ENCODE measurements around the gene SRGAP1. TPM values are rescaled to one million over a fixed set of nuclear protein-coding genes. Genes with fewer than 3 reads are reported as not detected.

The SRGAP1 gene
- 2.9 and 12.9 TPM in 2 replicates for total RNA-seq

DNA sequence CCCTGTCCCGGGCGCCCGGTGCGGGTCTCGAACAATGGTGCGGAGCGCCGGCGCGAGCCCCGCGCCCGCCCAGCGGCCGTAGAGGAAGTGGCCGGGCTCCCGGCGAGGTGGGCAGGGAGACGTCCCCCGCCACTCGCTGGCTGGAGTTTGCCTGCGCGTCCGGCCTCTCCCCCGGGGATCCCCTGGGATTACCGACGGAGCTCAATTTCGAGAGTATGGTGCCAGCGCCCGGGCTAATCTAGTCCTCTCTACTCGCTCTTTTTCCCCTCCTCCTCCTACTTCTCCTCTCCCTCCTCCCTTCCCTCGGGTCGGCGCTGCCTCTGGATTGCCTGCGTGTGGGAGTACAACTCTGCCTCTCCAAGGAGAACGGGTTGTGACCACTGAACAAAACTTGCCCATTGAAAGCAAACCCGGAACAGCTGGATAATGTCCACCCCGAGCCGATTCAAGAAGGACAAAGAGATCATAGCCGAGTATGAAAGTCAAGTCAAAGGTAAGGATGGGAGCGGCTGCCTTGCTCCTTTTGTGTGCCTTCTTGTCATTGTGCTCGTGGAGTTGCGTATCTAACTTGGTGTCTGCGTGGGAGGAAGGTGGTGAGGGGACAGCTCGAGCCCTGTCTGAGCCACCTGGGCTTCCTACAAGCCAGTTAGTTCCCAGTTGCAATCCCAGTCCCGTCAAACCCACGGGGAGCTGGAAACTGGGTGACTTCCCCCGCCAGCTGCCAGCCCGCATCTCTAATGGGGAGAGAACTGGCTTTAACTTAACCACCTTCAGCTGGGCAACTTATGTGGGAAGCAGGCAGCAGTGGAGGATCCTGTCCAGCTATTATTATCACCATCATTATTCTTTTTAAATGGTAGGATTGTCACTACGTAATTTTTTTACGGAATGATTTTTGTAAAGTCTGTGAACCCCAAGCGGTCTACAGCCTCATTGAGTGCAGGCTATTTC, at the start of gene SRGAP1:
TSS of gene SRGAP1 (plus strand) at position 310 of the 951 bp plus-strand sequence. CDS start at position 427, 117 bp downstream.
- peak; percentile 74 for DNase-seq

DNA sequence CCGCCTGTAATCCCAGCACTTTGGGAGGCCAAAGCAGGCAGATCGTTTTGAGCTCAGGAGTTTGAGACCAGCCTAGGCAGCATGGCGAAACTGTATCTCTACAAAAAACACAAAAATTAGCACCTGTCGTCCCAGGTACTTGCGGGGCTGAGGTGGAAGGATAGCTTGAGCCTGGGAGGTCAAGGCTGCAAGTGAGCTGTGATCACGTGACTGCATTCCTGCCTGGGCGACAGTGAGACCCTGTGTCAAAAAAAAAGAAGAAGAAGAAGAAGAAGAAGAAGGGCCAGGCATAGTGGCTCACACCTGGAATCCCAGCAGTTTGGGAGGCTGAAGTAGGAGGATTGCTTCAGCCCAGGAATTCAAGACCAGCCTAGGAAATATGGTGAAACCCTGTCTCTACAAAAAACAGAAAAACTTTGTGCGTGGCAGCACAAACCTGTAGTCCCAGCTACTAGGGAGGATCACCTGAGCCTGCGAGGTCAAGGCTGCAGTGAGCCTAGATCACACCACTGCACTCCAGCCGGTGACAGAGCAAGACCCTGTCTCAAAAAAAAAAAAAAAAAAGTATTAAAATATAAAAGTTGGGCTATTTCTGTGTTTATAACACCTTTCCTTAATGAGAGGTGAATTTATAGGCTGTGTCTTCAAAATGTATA, 49.3 kb upstream of the SRGAP1 start:
- DNase-seq, result no peak

DNA sequence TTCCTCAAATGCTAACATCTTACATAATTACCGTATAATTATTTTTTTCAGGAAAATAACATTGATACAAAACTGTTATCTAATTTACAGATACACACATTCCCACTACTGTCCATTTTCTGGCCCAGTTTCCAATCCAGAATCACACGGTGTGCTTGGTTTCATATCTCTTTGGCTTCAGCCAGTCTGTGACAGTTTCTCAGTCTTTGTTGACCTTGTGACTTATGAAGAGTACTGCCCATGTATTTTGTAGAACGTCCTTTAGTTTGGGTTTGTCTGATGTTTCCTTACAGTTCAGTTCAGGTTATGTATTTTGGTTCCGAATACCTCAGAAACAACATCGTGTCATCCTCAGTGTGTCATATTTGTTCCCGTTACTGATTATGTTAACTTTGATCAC, 48.6 kb upstream of the SRGAP1 start:
- no peak for DNase-seq

DNA sequence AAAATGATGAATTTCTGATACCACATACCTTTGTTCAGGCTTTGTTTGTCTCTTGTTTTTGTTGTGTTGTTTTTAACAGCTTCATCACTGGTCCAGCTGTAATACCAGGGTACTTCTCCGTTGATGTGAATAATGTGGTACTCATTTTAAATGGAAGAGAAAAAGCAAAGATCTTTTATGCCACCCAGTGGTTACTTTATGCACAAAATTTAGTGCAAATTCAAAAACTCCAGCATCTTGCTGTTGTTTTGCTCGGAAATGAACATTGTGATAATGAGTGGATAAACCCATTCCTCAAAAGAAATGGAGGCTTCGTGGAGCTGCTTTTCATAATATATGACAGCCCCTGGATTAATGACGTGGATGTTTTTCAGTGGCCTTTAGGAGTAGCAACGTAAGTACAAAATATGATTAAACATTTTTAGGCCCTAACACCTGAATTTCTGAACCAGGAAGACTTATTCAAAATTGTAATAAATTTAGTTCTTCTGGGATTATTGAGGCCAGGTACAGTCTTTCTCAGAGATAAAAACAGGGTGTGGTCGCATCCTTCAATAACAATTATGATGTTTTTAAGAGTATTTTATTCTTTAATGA, 42.4 kb upstream of the SRGAP1 start:
- peak; percentile 46 for DNase-seq

DNA sequence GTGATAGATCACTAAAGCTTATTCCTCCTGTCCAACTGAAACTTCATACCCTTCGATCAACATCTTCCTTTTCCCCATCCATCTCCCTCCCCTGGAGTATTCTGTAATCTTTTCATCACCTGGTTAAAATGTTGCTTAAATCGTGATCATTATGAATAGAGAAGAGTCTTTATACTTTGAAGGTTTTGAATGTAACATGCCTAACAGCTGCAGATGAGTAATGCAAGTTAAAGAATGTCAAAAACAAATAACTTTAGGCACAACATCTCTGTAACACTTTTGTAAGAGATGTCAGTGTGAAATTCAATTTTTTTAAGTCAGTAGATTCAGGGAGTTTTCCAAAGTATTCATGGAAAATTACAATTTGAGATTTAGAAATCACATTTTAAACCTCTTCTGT, 39.8 kb upstream of the SRGAP1 start:
- DNase-seq, result no peak

DNA sequence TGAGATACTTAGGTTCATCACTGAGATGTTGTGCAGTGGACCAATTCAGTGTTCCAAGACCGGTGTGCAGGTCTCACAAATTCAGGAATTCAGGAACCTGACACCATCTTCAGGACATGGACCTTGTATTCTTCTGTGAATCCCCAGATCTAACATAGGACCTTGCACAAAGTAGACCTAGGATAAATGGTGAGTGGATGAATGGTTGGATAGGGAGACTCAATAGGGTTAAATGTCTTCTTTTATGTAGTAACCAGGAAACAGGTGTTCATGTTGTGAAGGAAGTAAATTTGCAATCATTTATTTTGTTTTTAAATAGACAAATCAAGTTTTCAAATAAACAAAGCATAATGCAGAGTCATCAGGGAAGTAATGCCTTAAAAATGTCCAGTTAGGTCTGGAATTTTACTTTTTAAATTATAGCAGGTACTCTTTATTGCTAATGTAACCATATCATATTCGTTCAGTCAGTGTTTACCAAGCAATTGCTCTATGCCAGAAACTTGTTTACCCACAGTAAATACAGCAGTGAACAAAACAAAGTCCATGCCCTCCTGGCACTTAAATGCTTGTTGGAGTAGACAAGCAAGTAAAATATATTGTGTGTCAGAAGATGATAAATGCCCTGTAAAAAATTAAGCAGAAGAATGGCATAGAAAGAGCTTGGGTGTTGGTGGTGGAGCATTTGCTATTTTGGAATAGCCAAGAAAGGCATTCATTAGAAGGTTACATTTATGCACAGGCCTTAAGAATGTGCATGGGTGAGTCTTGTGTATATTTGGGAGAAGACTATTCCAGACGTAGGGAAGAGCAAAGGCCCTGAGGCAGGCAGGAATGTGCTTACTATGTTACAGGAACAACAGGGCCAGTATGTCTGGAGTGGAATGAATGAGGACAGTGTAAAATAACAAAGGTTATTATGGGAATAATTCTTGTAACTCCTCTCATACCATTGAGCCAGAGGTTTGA, 38.5 kb upstream of the SRGAP1 start:
- DNase-seq, result peak; percentile 3

DNA sequence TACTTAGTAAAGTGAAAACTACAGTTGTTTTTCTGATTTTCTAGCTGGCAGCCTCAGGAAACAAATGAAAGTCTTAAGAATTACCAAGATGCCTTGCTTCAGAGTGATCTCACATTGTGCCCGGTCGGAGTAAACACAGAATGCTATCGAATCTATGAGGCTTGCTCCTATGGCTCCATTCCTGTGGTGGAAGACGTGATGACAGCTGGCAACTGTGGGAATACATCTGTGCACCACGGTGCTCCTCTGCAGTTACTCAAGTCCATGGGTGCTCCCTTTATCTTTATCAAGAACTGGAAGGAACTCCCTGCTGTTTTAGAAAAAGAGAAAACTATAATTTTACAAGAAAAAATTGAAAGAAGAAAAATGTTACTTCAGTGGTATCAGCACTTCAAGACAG, 35.9 kb upstream of the SRGAP1 start:
- DNase-seq, result no peak

DNA sequence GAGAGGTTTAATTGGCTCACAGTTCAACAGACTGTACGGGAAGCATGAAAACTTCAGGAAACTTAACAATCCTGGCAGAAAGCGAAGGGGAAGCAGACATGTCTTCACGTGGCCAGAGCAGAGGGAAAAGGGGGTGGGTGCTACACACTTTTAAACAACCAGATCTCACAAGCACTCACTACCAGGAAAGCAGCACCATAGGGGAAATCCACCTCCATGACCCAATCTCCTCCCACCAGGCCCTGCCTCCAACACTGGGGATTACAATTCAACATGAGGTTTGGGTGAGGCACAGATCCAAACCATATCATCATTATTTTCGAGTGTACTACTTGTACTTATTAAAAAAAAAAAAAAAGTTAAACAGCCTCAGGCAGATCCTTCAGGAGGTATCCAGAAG, 34.9 kb upstream of the SRGAP1 start:
- DNase-seq, result no peak

DNA sequence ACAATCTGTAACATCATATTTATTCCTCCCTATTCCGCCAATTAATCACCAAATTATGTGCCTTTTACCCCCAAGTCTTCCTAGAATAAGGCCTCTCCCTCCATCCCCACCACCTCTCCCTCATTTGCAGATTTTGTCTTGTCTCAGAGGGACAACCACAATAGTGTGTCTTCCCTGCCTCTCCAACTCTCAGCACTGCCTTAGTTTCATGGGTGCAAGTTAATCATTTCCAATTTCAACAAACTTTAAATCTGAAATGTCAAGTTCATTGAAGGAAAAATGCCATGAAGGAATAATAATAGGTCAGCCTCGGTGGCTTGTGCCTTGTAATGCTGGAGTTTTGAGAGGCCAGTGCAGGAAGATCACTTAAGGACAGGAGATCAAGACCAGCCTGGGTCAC, 33.2 kb upstream of the SRGAP1 start:
- DNase-seq, result no peak

DNA sequence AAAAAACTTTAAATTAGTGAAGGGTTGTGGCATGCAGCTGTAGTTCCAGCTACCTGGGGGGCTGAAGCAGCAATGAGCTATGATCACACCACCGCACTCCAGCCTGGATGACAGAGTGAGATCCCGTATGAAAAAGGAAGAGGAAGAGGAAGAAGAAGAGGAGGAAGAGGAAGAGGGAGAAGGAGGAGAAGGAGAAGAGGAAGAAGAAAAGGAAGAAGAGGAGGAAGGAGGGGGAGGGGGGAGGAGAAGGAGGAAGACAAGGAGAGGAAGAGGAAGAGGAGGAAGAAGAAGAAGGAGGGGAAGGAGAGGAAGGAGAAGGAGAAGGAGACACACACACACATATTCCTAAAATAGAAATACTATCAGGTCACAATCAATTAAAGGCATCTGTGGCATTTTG, 32.7 kb upstream of the SRGAP1 start:
- no peak for DNase-seq

DNA sequence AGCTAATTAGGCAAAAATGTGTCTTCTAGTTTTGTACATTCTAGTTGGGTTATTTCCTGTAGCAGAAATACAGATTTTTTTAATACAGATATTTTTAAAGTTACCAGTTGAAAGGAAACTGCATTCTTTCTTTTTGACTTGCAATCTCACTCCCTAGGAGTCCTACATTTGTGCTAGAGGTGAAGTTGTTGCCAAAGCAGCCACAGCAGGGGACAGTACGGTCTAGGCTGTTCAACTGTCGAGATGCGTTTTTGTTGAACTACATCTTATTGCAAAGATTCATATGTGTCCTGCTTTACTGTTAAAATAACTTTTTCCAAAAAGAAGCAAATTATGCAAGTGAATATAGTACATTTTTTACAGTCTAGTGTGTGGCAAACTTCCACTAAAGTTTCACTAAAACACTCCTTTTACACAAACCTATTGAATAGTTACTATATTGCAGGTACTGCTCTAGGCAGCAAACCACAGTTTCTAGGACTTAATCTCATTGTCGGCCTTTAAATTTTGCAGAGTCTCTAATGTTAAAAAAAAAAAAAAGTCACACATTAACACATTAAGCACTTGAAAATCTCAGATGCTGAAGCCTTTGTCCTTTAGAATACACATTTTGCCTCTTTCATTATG, 30.2 kb upstream of the SRGAP1 start:
- no peak for DNase-seq

DNA sequence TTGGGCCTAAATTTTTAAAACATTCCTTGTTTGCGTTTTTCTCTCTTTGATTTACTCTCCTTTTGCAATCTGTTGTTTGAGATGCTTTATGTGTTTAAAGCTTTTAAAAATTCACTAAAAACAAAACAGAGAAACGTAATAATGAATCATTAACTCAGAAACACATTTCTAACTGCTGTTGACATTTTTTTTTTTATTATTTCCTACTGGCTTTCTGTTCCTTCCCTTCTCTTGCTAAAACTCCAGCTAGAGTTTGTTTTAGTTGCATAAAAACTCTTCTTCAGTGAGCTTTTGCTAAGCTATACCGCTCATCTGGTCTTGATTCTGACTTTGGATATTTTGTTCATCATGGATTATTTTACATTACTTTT, 29.0 kb upstream of the SRGAP1 start:
- no peak for DNase-seq

DNA sequence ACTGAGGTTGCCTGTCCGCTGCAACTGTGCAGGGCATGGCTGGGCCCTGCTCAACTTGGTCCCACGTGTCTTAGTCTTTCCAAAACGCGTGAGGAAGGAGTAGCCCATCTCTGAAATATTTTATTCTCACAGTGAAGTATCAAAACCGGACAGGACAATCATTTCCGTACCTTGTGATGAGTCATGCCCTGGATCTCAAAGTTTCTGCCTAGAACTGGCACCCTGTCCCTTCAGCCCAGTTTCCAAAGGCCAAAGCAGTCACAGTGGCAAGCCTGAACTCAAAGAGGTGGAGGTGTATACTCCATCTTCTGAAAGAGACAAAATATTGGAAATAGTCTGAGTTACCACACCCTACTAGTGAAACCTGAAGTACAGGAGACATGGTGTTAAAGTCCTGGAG, 28.5 kb upstream of the SRGAP1 start:
- no peak for DNase-seq

DNA sequence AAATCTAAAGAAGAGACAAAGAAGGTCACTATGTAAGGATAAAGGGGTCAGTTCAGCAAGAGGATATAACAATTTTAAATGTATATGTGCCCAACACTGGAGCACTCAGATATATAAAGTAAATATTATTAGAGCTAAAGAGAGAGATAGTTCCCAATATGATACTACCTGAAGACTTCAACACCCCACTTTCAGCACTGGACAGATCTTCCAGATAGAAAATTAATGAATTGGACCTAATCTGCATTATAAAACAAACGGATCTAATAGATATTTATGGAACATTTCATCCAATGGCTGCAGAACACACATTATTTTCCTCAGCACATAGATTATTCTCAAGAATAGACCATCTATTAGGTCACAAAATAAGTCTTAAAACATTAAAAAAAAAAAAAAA, 24.1 kb upstream of the SRGAP1 start:
- no peak for DNase-seq

DNA sequence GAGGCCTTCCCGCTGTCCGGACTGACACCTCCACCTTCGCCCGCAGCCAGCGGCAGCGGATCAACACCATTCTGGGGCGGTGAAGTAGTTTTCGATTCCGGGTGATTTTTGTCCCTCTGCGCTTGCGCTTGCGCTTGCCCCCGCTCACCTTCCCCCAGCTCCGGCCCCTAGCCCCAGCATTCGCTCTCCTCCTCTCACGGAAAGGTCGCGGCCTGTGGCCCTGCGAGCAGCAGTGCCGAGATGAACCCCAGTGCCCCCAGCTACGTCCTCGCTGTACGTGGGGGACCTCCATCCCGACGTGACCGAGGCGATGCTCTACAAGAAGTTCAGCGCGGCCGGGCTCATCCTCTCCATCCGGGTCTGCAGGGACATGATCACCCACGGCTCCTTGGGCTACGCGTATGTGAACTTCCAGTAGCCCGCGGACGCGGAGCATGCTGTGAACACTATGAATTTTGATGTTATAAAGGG, 22.7 kb upstream of the SRGAP1 start:
- peak; percentile 15 for DNase-seq

DNA sequence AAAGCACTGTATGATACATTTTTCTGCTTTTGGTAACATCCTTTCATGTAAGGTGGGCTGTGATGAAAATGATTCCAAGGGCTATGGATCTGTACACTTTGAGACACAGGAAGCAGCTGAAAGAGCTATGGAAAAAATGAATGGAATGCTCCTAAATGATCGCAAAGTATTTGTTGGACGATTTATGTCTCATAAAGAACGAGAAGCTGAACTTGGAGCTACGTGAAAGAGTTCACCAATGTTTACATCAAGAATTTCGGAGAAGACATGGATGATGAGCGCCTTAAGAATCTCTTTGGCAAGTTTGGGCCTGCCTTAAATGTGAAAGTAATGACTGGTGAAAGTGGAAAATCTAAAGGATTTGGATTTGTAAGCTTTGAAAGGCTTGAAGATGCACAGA, 22.1 kb upstream of the SRGAP1 start:
- DNase-seq, result no peak

DNA sequence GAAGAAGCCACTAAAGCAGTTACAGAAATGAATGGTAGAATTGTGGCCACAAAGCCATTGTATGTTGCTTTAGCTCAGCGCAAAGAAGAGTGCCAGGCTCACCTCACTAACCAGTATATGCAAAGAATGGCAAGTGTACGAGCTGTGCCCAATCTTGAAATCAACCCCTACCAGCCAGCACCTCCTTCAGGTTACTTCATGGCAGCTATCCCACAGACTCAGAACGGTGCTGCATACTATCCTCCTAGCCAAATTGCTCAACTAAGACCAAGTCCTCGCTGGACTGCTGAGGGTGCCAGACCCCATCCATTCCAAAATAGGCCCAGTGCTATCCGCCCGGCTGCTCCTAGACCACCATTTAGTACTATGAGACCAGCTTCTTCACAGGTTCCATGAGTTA, 21.5 kb upstream of the SRGAP1 start:
- no peak for DNase-seq

DNA sequence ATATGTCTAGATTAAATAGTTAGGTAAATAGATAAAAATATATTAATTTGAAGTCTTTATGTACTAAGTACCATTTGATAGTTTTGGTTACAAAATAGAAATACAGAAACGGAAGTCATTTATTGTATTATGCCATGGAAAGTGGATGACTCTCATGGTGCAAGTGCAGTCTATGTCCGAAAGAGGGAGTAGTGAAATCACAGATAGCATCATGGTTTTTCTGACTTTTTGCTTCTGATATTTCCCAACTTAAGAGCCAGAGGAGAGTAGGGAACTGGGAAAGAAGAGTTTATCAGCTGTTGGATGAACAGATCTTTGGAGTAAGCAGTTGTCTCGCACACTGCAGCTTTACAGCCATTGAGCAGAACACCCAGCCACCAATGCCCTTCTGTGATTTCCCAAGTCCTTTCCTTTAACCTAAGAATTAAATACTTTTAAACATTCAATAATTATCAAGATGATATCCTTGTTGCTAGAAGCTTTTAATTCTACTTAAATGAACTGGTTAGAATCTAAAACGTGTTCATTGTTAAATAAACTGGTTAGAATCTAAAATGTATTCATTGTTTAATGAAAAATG, 18.4 kb upstream of the SRGAP1 start:
- DNase-seq, result peak; percentile 79

DNA sequence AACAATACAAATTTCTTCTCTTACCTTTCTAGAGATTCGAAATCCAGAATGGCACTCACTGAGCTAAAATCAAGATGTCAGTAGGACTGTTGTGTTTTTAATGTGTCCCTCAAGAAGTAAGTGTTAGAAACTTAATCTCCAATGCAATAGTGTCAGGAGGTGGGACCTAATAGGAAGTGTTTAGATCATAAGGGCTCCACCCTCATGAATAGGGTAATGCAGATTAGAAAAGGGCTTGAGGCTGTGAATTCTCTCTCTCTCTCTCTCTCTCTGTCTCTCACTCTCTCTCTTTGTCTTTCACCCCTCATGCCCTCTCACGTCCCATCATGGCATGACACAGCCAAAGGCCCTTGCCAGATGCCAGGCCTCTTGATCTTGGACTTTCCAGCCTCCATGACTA, 15.6 kb upstream of the SRGAP1 start:
- no peak for DNase-seq

DNA sequence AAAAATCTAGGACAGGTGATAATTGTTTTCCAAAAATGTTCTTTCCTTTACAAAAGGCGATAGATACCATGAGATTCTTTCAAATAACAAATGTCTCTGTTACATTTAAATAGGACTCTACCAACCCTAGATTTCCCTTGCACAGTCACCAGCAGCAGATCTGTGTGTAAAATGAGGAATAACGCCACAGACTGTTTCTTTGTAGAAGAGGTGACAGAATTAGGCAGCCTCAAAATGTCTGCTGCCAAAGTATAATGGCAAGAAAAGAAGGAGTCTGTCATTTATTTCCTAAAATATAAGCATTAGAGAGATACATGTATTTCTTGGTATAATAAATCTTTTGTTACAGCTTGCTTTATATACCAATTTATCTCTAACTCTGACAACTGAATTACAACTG, 8.5 kb upstream of the SRGAP1 start:
- no peak for DNase-seq

DNA sequence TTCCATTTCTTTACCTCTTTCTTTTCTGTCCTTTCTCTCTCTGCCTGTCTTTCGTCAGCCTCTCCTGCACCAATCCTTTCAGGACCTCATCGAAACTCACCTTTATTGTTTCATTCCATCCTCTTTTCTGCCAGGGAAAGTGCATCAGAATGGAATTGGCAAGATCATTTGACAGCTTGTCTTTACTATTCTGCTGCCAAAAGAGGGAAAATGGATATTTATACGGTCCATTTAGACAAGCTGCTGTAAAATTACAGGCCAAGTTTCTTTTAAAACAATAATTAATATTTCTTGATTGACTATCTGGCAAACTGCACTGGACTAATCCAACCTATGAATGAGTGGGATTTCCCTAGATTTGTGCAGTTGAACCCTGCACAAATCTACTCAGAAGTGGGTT, 7.6 kb upstream of the SRGAP1 start:
- no peak for DNase-seq

DNA sequence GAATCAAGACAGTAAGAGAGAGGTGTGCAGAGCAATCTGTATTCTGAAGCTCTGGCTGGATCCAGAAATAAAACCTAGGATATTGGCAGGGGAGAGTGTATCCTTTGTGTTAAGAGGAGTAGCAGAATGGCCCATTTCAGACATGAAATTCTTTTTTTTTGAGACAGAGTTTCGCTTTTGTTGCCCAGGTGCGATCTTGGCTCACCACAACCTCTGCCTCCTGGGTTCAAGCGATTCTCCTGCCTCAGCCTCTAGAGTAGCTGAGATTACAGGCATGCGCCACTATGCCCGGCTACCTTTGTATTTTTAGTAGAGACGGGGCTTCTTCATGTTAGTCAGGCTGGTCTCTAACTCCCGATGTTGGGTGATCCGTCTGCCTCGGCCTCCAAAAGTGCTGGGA, 6.1 kb upstream of the SRGAP1 start:
- no peak for DNase-seq
